HG03025 (cell line): ENCODE data around the gene GPRIN2.
"Not testable (repeated sequence)": the region's sequence is repeated elsewhere in the genome, so short reads cannot be mapped to it uniquely, and the experiment has no call there.

Experiments
- ATAC-seq: cut with Tn5 transposase; IDR thresholded peaks from one replicate; pipeline ENCODE4 v1.9.1; 2021; ENCODE audit warnings: mild to moderate bottlenecking, moderate library complexity; ENCODE audit not compliant: unreplicated experiment, low FRiP score

Gene GPRIN2

DNA sequence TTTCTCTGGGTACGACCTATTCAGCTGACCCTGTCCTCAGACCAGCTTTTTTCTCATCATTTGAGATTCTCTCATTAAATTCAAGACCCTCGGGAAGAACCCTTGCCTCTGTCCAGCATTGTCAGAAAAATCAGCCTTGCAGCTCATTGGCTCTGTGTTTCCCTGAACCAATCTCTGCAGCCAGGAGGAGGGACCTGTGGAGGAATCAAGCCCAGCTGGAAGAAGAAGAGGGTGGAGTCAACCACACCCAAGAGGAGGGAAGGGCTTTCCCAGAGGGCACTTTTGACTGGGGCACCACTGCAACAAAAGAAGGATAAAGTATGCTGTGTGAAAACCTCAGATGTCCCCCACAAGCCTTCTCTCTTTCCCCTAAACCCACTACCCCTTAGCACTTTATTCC lies 14.2 kb upstream of the GPRIN2 start:
- not testable (repeated sequence) for ATAC-seq

DNA sequence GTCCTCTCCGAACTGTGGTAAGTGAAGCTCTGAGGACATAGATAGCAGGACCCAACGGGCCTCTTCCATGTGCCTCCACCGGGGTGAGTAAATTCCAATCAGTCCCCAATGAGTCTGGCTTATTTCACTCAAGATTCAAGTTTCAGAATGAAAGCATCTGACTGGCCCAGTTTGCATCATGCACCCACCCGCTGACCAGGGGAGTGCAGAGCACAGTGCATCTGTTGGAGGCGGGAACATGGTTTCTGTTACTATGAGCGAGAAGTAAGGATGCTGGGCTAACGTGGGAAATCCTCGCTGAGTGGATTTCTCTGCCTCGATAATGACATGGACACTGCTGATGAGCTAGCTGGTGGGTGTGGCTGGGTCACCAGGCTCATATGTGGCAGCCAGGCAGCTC lies 10.7 kb upstream of the GPRIN2 start:
- ATAC-seq, result not testable (repeated sequence)

DNA sequence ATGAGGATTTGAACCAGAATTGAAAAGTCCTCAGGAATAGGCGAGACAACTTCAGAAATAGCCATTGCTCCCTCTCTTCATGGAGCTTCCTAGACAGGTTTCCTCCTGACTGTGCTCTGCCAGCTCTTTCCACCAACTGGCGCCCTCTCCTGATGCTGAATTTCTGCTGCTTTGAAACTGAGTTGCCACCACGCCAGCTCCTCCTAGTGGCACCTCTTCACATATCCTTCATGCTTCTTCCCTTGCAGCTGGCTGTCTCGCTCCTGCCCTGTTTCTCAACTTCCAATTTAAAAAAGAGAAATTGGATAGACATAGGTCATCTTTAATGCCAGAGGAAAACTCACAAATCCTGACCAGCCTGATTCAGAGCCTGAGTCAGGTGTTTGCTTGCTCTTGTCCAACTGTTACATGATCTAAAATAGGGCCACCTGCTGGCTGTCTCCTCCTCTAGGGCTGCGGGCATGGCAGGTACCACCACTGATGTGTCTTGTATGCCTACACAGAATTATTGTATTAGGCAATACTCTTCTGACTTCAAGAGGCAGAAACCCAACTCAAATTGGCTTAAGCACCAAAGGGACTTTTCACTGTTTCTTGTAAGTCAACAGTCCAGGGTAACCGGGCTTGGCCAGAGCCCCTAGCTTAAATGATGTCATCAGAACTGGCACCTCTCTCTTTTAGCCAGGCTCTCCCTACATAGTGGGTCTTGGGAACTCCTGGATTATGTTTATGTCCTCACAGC lies 9.3 kb upstream of the GPRIN2 start:
- not testable (repeated sequence) for ATAC-seq

GRCh38 chr10:46560952-46561351 lies 4.5 kb upstream of the GPRIN2 start:
- ATAC-seq, result no peak

- no peak for ATAC-seq
These were observed 3.9 kb upstream of the GPRIN2 start for GRCh38 chr10:46560381-46560780.

- ATAC-seq, result no peak
These were observed 2.8 kb upstream of the GPRIN2 start for GRCh38 chr10:46559231-46559671.

- ATAC-seq, result no peak
These were observed 2.1 kb upstream of the GPRIN2 start for GRCh38 chr10:46558392-46559185.

DNA sequence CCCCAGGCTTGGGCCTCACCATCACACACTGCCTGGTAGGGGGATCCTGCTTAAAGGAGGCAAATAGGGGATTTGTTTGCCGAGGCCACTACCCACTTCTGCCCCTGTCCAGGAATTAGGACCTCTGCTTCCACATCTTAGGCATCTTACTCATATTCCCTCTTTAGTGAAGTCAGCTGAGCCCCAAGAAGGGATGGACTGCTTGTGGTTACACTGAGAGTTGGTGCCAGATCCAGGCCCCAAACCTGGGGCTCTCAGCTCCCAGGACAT lies 1.6 kb upstream of the GPRIN2 start:
- ATAC-seq, result no peak

- ATAC-seq, result no peak
These were observed 1.1 kb upstream of the GPRIN2 start for GRCh38 chr10:46557319-46558121.

DNA sequence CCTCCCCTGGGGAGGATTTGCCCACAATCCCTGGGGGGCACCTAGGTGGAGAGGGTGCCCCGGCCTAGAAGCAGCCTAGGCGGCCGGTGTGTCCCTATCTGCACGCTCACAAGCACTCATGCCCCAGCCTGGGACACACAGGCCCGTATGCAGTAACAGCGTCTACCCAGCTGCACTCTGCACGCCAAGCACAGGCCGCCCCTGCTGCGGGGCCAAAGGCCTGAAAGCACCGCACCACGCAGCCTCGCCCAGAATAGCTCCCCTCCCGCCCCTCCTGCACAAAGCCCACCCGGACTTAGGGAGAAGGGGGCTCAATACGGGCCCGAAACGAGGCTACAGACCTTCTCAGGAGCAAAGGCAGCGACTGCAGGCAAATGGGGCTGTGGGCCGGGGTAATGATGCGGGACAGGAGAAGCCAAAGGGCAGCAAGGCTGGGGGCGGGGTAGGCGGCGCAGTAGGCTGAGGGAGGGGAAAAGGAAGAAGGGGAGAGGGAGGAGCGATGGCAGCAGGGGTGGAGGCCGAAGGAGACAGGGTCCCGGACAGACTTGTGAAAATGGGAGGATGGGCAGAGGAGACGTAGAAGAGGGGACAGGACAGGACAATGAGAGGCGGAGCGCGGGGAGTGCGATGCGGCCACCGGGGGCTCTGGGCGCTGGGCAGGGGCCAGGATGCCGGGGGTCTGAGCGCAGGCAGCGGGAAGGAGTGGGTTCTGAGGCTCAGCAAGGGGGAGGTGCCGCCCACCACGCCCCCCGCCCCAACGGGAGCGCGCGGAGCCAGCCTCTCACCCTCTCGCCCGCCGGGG lies 544 bp downstream of the GPRIN2 start:
- no peak for ATAC-seq

DNA sequence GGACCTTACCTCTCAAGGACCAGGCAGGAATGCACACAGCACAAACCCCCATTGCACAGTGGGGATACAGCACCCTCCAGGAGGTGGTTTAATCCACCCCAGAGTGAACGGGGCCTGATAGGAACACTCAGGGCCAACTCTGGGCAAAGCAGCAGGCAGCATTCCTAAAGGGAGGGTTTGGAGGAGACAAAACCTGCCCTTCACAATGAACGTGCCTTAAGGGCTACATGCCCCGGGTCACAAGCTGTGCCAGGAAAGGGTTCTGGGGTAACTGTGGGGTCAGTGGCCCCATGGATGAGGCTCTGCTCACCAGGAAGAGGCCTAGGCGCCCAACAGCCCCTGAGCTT lies 1.1 kb downstream of the GPRIN2 start:
- no peak for ATAC-seq

DNA sequence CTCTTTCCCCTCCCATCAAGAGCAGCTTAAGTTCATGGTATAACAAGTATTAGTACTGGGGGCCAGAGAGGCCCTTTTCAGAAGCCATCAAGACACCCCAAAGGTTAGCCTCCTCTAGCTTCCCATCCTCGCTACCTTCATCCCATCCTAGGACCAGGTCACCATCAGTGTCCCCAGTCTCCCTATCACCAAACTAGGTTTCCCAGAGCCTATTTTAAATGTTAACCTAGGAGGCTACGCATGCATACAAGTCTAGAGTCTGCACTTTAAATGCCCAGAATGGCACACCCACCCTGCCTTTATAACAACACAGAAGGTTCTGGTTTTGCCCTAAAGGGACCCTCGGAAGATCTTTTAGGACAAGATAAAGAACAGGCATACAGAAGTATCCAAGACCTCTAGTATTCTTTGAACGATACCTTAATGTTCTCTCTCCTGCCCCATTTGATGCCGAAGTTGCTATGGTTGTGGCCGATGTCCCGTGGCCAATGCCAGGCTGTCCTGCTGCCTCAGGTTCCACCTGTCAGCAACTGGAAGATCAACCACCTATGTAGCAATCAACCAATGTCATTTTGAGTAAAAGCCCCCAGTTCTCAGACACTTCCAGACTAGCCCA lies 2.2 kb downstream of the GPRIN2 start:
- ATAC-seq, result no peak

GRCh38 chr10:46553238-46554049 lies 3.0 kb downstream of the GPRIN2 start:
- no peak for ATAC-seq

GRCh38 chr10:46552526-46553237 lies 3.8 kb downstream of the GPRIN2 start:
- ATAC-seq, result no peak

- no peak for ATAC-seq
These were observed 4.5 kb downstream of the GPRIN2 start for GRCh38 chr10:46551701-46552525.

GRCh38 chr10:46550795-46551700 lies 5.4 kb downstream of the GPRIN2 start:
- no peak for ATAC-seq
